Panc1 (cell line): Measurements from ENCODE around the gene PNPO. TPM values are rescaled to one million over a fixed set of nuclear protein-coding genes. Genes with fewer than 3 reads are reported as not detected.

Experiments
- ATAC-seq: fragments of 200-7000 bp; cut with Tn5 transposase; 2 replicates; pipeline ENCODE4 v1.9.1; 2020; ENCODE audit warnings: mild to moderate bottlenecking, moderate library complexity
- BruUV-seq: library from RNA; stranded (reverse); fragments of 400-500 nt; replicated peaks from 2 replicates; lab custom pipeline; 2021; lab: Mats Ljungman, UMichigan
- CTCF ChIA-PET: fragments of 300-600 bp; sonication (Branson Sonifier 250); formaldehyde crosslinking; loops from one replicate; lab custom pipeline; 2022; ENCODE audit warnings: antibody characterized with exemption; lab: Charles Lee
- POLR2A ChIA-PET: fragments of 300-600 bp; sonication (Branson Sonifier 250); formaldehyde crosslinking; loops from one replicate; lab custom pipeline; 2022; ENCODE audit warnings: antibody characterized with exemption; lab: Charles Lee
- DNase-seq: peaks from one replicate; pipeline ENCODE4 v3.0.0-alpha.2; 2010; ENCODE audit warnings: low read depth, low spot score
- H3K27ac ChIP-seq: 2 replicates; pipeline ENCODE4 v1.5.1; 2011; ENCODE audit warnings: mild to moderate bottlenecking, low read length, inconsistent platforms
- H3K27me3 ChIP-seq: fragments of 200-500 bp; sonication (Bioruptor generic); 2 replicates; pipeline ENCODE4 v1.6.0; 2014; ENCODE audit warnings: low read length, inconsistent platforms; ENCODE audit not compliant: control insufficient read depth, insufficient read depth
- H3K36me3 ChIP-seq: fragments of 200-500 bp; sonication (Bioruptor generic); 2 replicates; pipeline ENCODE4 v1.5.1; 2014; ENCODE audit warnings: inconsistent platforms, mild to moderate bottlenecking, low read length, moderate library complexity; ENCODE audit not compliant: control insufficient read depth, insufficient read depth
- H3K4me1 ChIP-seq: 2 replicates; pipeline ENCODE4 v1.5.1; 2011; ENCODE audit warnings: inconsistent platforms, mild to moderate bottlenecking, low read length, moderate library complexity; ENCODE audit not compliant: control insufficient read depth, insufficient read depth
- H3K4me3 ChIP-seq, 2 experiments: 2 replicates each; pipeline ENCODE4 v1.5.1; 2011 to 2012; ENCODE audit warnings: low read depth in 2 of 2, low read length in 2 of 2, mild to moderate bottlenecking in 2 of 2, inconsistent platforms in 1 of 2, moderate library complexity in 1 of 2
- H3K9me3 ChIP-seq: fragments of 200-500 bp; sonication (Bioruptor generic); 2 replicates; pipeline ENCODE4 v1.5.1; 2014; ENCODE audit warnings: low read depth, mild to moderate bottlenecking, inconsistent platforms, low read length, moderate library complexity; ENCODE audit not compliant: control insufficient read depth, insufficient read depth
- CTCF ChIP-seq: fragments of 450-650 bp; IDR thresholded peaks from 2 replicates; pipeline ENCODE4 v1.5.1; 2017; ENCODE audit warnings: mild to moderate bottlenecking
- POLR2AphosphoS5 ChIP-seq: IDR thresholded peaks from 2 replicates; pipeline ENCODE4 v1.6.1; 2012; ENCODE audit warnings: mild to moderate bottlenecking, low read depth, low read length, moderate library complexity
- REST ChIP-seq, 2 experiments: IDR thresholded peaks; 2 replicates each; pipeline ENCODE4 v1.6.1; 2011 to 2012; ENCODE audit warnings: low read depth in 2 of 2, control low read depth in 1 of 2, low read length in 1 of 2, mild to moderate bottlenecking in 1 of 2, moderate library complexity in 1 of 2; ENCODE audit not compliant: insufficient read depth in 1 of 2
- SIN3A ChIP-seq: IDR thresholded peaks from 2 replicates; pipeline ENCODE4 v1.6.1; 2012; ENCODE audit warnings: low read depth, mild to moderate bottlenecking, low read length, moderate library complexity, borderline replicate concordance; ENCODE audit not compliant: insufficient read depth
- TCF7L2 ChIP-seq: IDR thresholded peaks from 2 replicates; pipeline ENCODE4 v1.6.1; 2011; ENCODE audit warnings: mild to moderate bottlenecking, low read depth, low read length, inconsistent platforms
- in situ Hi-C: cut with HindIII; loops from 2 replicates; pipeline ENCODE4 v1.10.0; 2016; ENCODE audit warnings: low sequenced_read_pairs, low pct_unique_long_range_greater_than_20kb
- intact Hi-C: fragments of 100-400 bp; cut with micrococcal nuclease; formaldehyde crosslinking; loops from one replicate; pipeline ENCODE4 v1.10.0; 2022; ENCODE audit not compliant: unreplicated experiment
- total RNA-seq: library from RNA; stranded (reverse); gene quantifications from one replicate; pipeline ENCODE4 v1.2.1, GENCODE V29; 2021; ENCODE audit not compliant: unreplicated experiment

Gene PNPO
- total RNA-seq, 1 experiment from 2014 or later: 20.1 TPM

GRCh38 chr17:47952171-47953021, 11.0 kb downstream of the PNPO start:
- H3K27me3 ChIP-seq: no peaks in the 10 kb centered on the region
- POLR2A ChIA-PET: no interaction called here
- BruUV-seq: no TSS peak
- peaks cover 24% of the 10 kb centered on the region for H3K4me1 ChIP-seq
- no peak overlapping the region for H3K27ac ChIP-seq
- no peak for ATAC-seq
- H3K9me3 ChIP-seq: no peaks in the 10 kb centered on the region
- H3K4me3 ChIP-seq: no peak overlapping the region
- no peak for DNase-seq
- no peaks in the 10 kb centered on the region for H3K36me3 ChIP-seq
- TF ChIP-seq REST (IDR thresholded peaks at IDR 0.05; ENCODE audit: insufficient read depth in 1 of 2, low read depth in 2 of 2, low read length in 1 of 2) (no peak), POLR2AphosphoS5 (no peak), TCF7L2 (no peak)
- CTCF ChIA-PET: interaction anchor here (0.5 to 2.8 kb wide), 3 partner anchors 11 to 52 kb away, joined by 3 to 9 read pairs (median 3); partner anchors contain the start of genes CDK5RAP3 and PNPO
- intact Hi-C loops: no loop called here
- in situ Hi-C loops: no loop called here

DNA sequence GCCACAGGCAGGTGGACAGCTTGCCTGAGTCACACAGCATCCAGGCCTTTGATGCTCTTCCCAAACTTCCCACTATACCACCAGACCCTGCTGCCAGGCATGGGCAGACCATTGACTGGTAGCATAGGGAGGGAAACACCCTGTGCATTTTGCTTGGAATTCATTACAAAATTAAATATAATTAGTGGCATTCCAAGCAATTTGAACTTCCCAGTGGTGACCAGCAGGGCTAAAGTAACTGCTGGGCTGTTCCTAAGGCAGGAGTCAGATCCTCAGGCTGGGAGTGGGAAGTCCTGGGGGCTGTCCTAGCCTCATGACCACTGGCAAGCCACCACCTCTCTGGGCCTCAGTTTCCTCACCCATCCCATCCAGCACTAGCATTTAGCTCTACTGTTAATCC, 12.5 kb downstream of the PNPO start:
- Histone ChIP-seq H3K9me3 (no peaks in the 10 kb centered on the region), H3K4me3 (no peak overlapping the region), H3K27ac (no peak overlapping the region), H3K4me1 (peaks cover 23% of the 10 kb centered on the region), H3K27me3 (no peaks in the 10 kb centered on the region), H3K36me3 (no peaks in the 10 kb centered on the region)
- in situ Hi-C loops (no loop called here), intact Hi-C loops (no loop called here)
- ChIA-PET CTCF (interaction anchor here (0.6 to 2.8 kb wide), 2 partner anchors 17 to 50 kb away, joined by 4 to 9 read pairs; partner anchors contain the start of gene CDK5RAP3), POLR2A (interaction anchor here (0.9 kb wide), 1 partner anchor 17 kb away, joined by 10 read pairs; the partner anchor contains the start of gene CDK5RAP3)
- DNase-seq (no peak), ATAC-seq (no peak)
- BruUV-seq: no TSS peak
- TF ChIP-seq POLR2AphosphoS5: no peak
- TF ChIP-seq REST (IDR thresholded peaks at IDR 0.05; ENCODE audit: insufficient read depth in 1 of 2, low read depth in 2 of 2, low read length in 1 of 2): no peak
- no peak for TF ChIP-seq SIN3A
- no peak for TF ChIP-seq TCF7L2
- TF ChIP-seq CTCF: no peak
